ENCODE measurements around the gene COA4.

Gene COA4

DNA sequence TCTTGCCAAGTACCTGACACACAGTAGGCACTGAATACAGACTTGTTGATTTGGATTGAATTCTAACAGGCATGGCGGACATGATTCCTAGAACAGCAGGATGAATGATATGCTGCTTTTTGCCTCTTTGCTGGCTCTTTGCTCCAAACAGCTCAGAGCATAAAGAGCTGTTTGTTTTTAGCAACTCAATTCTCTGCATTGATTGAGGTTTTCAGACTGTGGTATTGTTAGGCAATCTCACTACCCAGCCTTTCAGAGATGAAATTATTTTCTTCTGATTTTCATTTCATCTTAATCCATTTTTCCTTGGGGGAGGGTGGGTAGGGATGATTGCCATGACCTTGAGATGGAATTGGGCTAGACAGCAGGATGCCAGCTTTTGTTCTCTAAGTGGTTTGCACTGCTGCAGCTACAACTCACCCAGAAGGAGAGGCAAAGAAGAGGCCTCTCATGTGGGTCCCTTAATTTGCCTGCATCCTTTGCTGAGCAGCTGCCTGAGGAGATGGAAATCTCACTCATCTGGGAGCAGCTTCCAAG lies 20.5 kb downstream of the COA4 start:
- DNase-seq (ENCODE audit: low spot score in 2 of 2): no peak
- ATAC-seq (replicated peaks; ENCODE audit: extremely low read depth, poor library complexity, severe bottlenecking): no peak
- Mint-ChIP-seq H3K9me3 (no peaks in the 10 kb centered on the region), H3K27ac (ENCODE audit: low read depth) (no peak overlapping the region), H3K27me3 (no peaks in the 10 kb centered on the region), H3K36me3 (ENCODE audit: insufficient read depth) (peaks cover 4% of the 10 kb centered on the region), H3K4me3 (no peak overlapping the region), H3K4me1 (peaks cover 6% of the 10 kb centered on the region)

GRCh38 chr11:73854680-73855079 lies 22.0 kb downstream of the COA4 start:
- Mint-ChIP-seq H3K4me1 (no peaks in the 10 kb centered on the region), H3K9me3 (no peaks in the 10 kb centered on the region), H3K36me3 (ENCODE audit: insufficient read depth) (peaks cover 10% of the 10 kb centered on the region), H3K27me3 (no peaks in the 10 kb centered on the region), H3K4me3 (no peak overlapping the region), H3K27ac (ENCODE audit: low read depth) (no peak overlapping the region)
- ATAC-seq (replicated peaks; ENCODE audit: extremely low read depth, poor library complexity, severe bottlenecking): no peak
- no peak for DNase-seq (ENCODE audit: low spot score in 2 of 2)

GRCh38 chr11:73852049-73852448 lies 24.6 kb downstream of the COA4 start:
- Mint-ChIP-seq H3K4me3 (no peak overlapping the region), H3K36me3 (ENCODE audit: insufficient read depth) (peaks cover 15% of the 10 kb centered on the region), H3K27me3 (no peaks in the 10 kb centered on the region), H3K9me3 (no peaks in the 10 kb centered on the region), H3K4me1 (no peaks in the 10 kb centered on the region), H3K27ac (ENCODE audit: low read depth) (no peak overlapping the region)
- ATAC-seq (replicated peaks; ENCODE audit: extremely low read depth, poor library complexity, severe bottlenecking) (no peak), DNase-seq (ENCODE audit: low spot score in 2 of 2) (no peak)

DNA sequence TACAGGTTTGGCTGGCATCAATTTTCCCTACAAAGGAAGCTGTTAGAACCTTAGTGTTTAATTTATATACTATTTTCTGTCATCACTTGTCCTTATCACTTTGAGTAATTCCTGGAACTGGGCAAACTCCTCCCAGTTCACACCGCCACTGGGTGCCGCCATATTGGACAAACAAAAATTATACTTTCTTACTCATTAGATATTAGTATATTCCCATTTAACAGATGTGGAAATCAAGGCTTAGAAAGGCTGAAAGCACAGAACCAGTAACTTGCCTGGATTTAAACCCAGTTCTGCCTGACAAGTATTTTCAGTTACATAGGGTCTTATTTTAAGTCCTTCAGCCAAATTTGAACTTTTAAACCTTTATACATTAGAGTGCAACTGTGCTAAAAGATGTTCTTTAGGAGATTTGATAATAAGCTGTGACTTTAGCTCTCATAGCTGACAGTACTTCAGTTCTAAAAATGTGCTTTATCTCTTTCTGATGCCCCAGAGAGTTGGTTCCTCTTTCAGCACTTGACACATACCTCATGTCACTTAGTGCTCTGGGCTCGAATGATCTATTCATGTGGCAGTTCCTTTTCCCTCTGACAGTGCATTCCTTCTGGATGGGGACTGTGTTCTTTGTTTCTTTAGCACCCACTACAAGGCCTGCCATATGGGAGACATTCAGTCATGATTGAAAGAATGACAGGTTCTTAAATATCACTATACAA lies 25.4 kb downstream of the COA4 start:
- H3K27me3 Mint-ChIP-seq: no peaks in the 10 kb centered on the region
- no peak overlapping the region for H3K4me3 Mint-ChIP-seq
- DNase-seq (ENCODE audit: low spot score in 2 of 2): no peak
- H3K4me1 Mint-ChIP-seq: no peaks in the 10 kb centered on the region
- peaks cover 17% of the 10 kb centered on the region for H3K36me3 Mint-ChIP-seq (ENCODE audit: insufficient read depth)
- no peak overlapping the region for H3K27ac Mint-ChIP-seq (ENCODE audit: low read depth)
- H3K9me3 Mint-ChIP-seq: no peaks in the 10 kb centered on the region
- no peak for ATAC-seq (replicated peaks; ENCODE audit: extremely low read depth, poor library complexity, severe bottlenecking)

GRCh38 chr11:73839123-73839457 lies 37.6 kb downstream of the COA4 start:
- Mint-ChIP-seq H3K27me3 (no peaks in the 10 kb centered on the region), H3K27ac (ENCODE audit: low read depth) (peak overlapping the region; percentile 32), H3K4me1 (peaks cover 7% of the 10 kb centered on the region), H3K9me3 (no peaks in the 10 kb centered on the region), H3K4me3 (no peak overlapping the region), H3K36me3 (ENCODE audit: insufficient read depth) (peaks cover 20% of the 10 kb centered on the region)
- no peak for DNase-seq (ENCODE audit: low spot score in 2 of 2)
- ATAC-seq (replicated peaks; ENCODE audit: extremely low read depth, poor library complexity, severe bottlenecking): no peak

- Mint-ChIP-seq H3K9me3 (no peaks in the 10 kb centered on the region), H3K4me1 (peaks cover 7% of the 10 kb centered on the region), H3K4me3 (no peak overlapping the region), H3K27ac (ENCODE audit: low read depth) (peak overlapping the region; percentile 41), H3K27me3 (no peaks in the 10 kb centered on the region), H3K36me3 (ENCODE audit: insufficient read depth) (peaks cover 20% of the 10 kb centered on the region)
- DNase-seq (ENCODE audit: low spot score in 2 of 2) (no peak), ATAC-seq (replicated peaks; ENCODE audit: extremely low read depth, poor library complexity, severe bottlenecking) (no peak)
These were observed 38.1 kb downstream of the COA4 start for GRCh38 chr11:73838443-73839122.

DNA sequence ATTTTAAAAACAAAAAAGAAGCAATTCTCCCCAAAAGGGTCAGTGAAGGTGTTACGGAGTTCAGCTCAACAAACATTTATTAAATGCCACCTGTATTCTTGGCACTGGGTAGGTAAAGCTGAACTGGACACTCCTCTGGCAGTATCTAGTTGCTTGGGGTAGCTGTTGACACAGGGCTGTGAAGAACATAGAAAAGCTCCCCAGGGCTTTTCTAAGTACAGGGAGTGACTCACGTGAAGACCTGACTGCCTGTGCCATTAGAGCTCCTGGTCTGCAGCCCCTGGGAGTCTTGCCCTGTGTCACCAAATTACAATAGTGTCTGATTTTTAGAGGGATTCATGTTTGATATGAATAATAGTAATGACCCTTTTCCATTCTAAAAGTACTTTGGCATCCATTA lies 43.6 kb downstream of the COA4 start:
- Mint-ChIP-seq H3K9me3 (no peaks in the 10 kb centered on the region), H3K4me3 (no peak overlapping the region), H3K36me3 (ENCODE audit: insufficient read depth) (peaks cover 28% of the 10 kb centered on the region), H3K27ac (ENCODE audit: low read depth) (no peak overlapping the region), H3K4me1 (no peaks in the 10 kb centered on the region), H3K27me3 (no peaks in the 10 kb centered on the region)
- DNase-seq (ENCODE audit: low spot score in 2 of 2): no peak
- ATAC-seq (replicated peaks; ENCODE audit: extremely low read depth, poor library complexity, severe bottlenecking): no peak

GRCh38 chr11:73830261-73830660 lies 46.4 kb downstream of the COA4 start:
- Mint-ChIP-seq H3K27ac (ENCODE audit: low read depth) (no peak overlapping the region), H3K4me1 (no peaks in the 10 kb centered on the region), H3K27me3 (no peaks in the 10 kb centered on the region), H3K9me3 (no peaks in the 10 kb centered on the region), H3K36me3 (ENCODE audit: insufficient read depth) (peaks cover 32% of the 10 kb centered on the region), H3K4me3 (no peak overlapping the region)
- DNase-seq (ENCODE audit: low spot score in 2 of 2): no peak
- no peak for ATAC-seq (replicated peaks; ENCODE audit: extremely low read depth, poor library complexity, severe bottlenecking)
